Suprapubic skin (tissue), 4 donors: Measurements from ENCODE around the gene IFNG.

Source experiments
- EP300 ChIP-seq: sonication (generic); formaldehyde crosslinking; IDR thresholded peaks from one replicate; pipeline ENCODE4 v1.6.1; 2017; ENCODE audit warnings: antibody characterized with exemption
- POLR2A ChIP-seq, 2 donors: fragments of 450-650 bp; IDR thresholded peaks; one replicate each; pipeline ENCODE4 v1.6.1; 2017; ENCODE audit warnings: antibody characterized with exemption in 2 of 2, mild to moderate bottlenecking in 2 of 2, moderate library complexity in 2 of 2
- POLR2AphosphoS5 ChIP-seq, 3 donors: sonication (generic); formaldehyde crosslinking; IDR thresholded peaks; one replicate each; pipeline ENCODE4 v1.6.1; 2017; ENCODE audit warnings: antibody characterized with exemption in 3 of 3
- TF ChIP-seq, protein P1 (sequence below), 2 donors: fragments of 200-600 bp in 1 of 2; fragments of 450-650 bp in 1 of 2; sonication (generic) in 1 of 2; IDR thresholded peaks; one replicate each; pipeline ENCODE4 v1.5.1; 2016 to 2019; ENCODE audit warnings: antibody characterized with exemption in 2 of 2, mild to moderate bottlenecking in 1 of 2, moderate library complexity in 1 of 2

DNA sequence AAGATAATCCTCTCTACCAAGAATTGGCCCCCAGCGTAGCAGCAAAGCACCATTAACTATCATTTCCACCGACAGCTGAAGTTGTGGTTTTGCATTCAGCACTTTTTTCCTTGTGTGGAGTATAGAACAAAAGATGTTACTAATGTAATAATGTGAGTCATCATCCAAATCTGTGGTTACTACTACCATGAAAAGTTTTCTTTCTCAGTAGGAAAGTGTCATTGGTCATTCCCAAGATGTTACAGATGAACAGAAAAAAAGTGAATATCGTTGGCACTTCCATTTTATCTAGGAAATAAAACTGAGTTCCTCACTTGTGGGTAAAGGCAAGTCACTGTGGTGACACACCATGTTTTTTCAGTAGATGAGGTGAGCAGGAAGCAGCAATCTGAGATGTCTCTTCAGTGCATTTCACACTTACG lies 30.3 kb upstream of the IFNG start:
- TF ChIP-seq, protein P1, sequence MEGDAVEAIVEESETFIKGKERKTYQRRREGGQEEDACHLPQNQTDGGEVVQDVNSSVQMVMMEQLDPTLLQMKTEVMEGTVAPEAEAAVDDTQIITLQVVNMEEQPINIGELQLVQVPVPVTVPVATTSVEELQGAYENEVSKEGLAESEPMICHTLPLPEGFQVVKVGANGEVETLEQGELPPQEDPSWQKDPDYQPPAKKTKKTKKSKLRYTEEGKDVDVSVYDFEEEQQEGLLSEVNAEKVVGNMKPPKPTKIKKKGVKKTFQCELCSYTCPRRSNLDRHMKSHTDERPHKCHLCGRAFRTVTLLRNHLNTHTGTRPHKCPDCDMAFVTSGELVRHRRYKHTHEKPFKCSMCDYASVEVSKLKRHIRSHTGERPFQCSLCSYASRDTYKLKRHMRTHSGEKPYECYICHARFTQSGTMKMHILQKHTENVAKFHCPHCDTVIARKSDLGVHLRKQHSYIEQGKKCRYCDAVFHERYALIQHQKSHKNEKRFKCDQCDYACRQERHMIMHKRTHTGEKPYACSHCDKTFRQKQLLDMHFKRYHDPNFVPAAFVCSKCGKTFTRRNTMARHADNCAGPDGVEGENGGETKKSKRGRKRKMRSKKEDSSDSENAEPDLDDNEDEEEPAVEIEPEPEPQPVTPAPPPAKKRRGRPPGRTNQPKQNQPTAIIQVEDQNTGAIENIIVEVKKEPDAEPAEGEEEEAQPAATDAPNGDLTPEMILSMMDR (IDR thresholded peaks at IDR 0.05): no peak
- TF ChIP-seq POLR2A (IDR thresholded peaks at IDR 0.05) (no peak), POLR2AphosphoS5 (IDR thresholded peaks at IDR 0.05) (no peak), EP300 (no peak)
